Measurements from ENCODE around the gene RALGAPA1.

GRCh38 chr14:35573911-35574310 lies 235.2 kb downstream of the RALGAPA1 start:
- TF ChIP-seq CTCF (IDR thresholded peaks at IDR 0.05; ENCODE audit: low read depth, low read length, missing input control) = no peak
- no peak for TF ChIP-seq MAX (IDR thresholded peaks at IDR 0.05)
- no peak for TF ChIP-seq SP1 (IDR thresholded peaks at IDR 0.05)
- TF ChIP-seq JUND (IDR thresholded peaks at IDR 0.05) = no peak
- no peak for TF ChIP-seq FOXA1 (IDR thresholded peaks at IDR 0.05)
- no peak for TF ChIP-seq REST (IDR thresholded peaks at IDR 0.05)
- no peak for TF ChIP-seq TAF1 (conservative IDR thresholded peaks at IDR 0.05)
- TF ChIP-seq GABPA (IDR thresholded peaks at IDR 0.05 in 1 of 2, conservative IDR thresholded peaks at IDR 0.05 in 1 of 2) = no peak
- no peak for TF ChIP-seq EGR1 (IDR thresholded peaks at IDR 0.05; ENCODE audit: low read depth in 2 of 2)
- TF ChIP-seq RAD21 (IDR thresholded peaks at IDR 0.05) = no peak
- TF ChIP-seq YY1 (IDR thresholded peaks at IDR 0.05) = no peak
- no peak for TF ChIP-seq ATF3 (IDR thresholded peaks at IDR 0.05)
